Neutrophil (primary cell): ENCODE data around the gene GNA12.

Source experiments
- H3K27ac ChIP-seq: fragments of 200-600 bp; sonication (generic); 2 replicates; pipeline ENCODE4 v1.5.1; 2016; ENCODE audit warnings: mild to moderate bottlenecking, moderate library complexity
- H3K27me3 ChIP-seq: fragments of 200-600 bp; sonication (generic); 2 replicates; pipeline ENCODE4 v1.6.0; 2016; ENCODE audit warnings: mild to moderate bottlenecking
- H3K36me3 ChIP-seq: fragments of 200-600 bp; sonication (generic); 2 replicates; pipeline ENCODE4 v1.5.1; 2017
- H3K4me1 ChIP-seq, 2 experiments: fragments of 200-600 bp in 1 of 2; sonication (generic) in 1 of 2; 1 replicate in 1 of 2; 2 replicates in 1 of 2; pipeline versions ENCODE4 v1.5.1 to v1.6.1; 2013 to 2016; ENCODE audit warnings: low read depth in 1 of 2, low read length in 1 of 2, mild to moderate bottlenecking in 1 of 2, moderate library complexity in 1 of 2; ENCODE audit not compliant: control insufficient read depth in 1 of 2, insufficient read depth in 1 of 2
- H3K4me3 ChIP-seq, 2 experiments: fragments of 200-600 bp in 1 of 2; sonication (generic) in 1 of 2; 1 replicate in 1 of 2; 2 replicates in 1 of 2; pipeline ENCODE4 v1.5.1; 2013 to 2016; ENCODE audit warnings: low read depth in 1 of 2, low read length in 1 of 2, mild to moderate bottlenecking in 1 of 2, moderate library complexity in 1 of 2
- H3K9me3 ChIP-seq: fragments of 200-600 bp; sonication (generic); 2 replicates; pipeline ENCODE4 v1.5.1; 2016
- CTCF ChIP-seq: fragments of 200-600 bp; sonication (generic); IDR thresholded peaks from 2 replicates; pipeline ENCODE4 v1.5.1; 2016; ENCODE audit warnings: antibody characterized with exemption

GNA12 gene

GRCh38 chr7:2814946-2815874 lies 28.9 kb downstream of the GNA12 start:
- Histone ChIP-seq H3K4me3 (no peak overlapping the region), H3K36me3 (no peaks in the 10 kb centered on the region), H3K27me3 (no peaks in the 10 kb centered on the region), H3K9me3 (no peaks in the 10 kb centered on the region), H3K27ac (no peak overlapping the region), H3K4me1 (peaks cover 17 to 22% of the 10 kb centered on the region in 2 experiments)
- TF ChIP-seq CTCF: no peak

- no peaks in the 10 kb centered on the region for H3K9me3 ChIP-seq
- H3K36me3 ChIP-seq: no peaks in the 10 kb centered on the region
- no peak overlapping the region for H3K27ac ChIP-seq
- TF ChIP-seq CTCF: no peak
- no peak overlapping the region for H3K4me3 ChIP-seq
- no peaks in the 10 kb centered on the region for H3K27me3 ChIP-seq
- peaks cover 17 to 22% of the 10 kb centered on the region in 2 experiments for H3K4me1 ChIP-seq
Measured at GRCh38 chr7:2814186-2814945, 29.7 kb downstream of the GNA12 start.

GRCh38 chr7:2813350-2814185 lies 30.5 kb downstream of the GNA12 start:
- Histone ChIP-seq H3K4me1 (peaks cover 20 to 22% of the 10 kb centered on the region in 2 experiments), H3K4me3 (no peak overlapping the region), H3K27me3 (no peaks in the 10 kb centered on the region), H3K27ac (no peak overlapping the region), H3K36me3 (no peaks in the 10 kb centered on the region), H3K9me3 (no peaks in the 10 kb centered on the region)
- no peak for TF ChIP-seq CTCF

DNA sequence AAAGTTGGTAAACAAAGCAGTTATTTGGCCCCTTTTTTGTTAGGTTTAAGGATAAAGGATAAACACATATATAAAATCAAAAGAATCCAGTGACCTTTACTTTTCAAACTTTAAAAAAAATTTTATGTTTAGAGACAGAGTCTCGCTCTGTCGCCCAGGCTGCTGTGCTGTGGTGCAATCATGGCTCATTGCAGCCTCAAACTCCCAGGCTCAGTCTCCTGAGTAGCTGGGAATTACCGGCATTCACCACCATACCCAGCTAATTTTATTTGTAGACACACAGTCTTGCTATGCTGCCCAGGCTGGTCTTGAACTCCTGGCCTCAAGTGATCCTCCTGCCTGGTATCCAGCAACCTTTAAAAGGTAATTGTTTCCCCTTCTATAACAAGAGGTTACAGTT lies 31.3 kb downstream of the GNA12 start:
- Histone ChIP-seq H3K4me1 (peaks cover 21 to 22% of the 10 kb centered on the region in 2 experiments), H3K36me3 (no peaks in the 10 kb centered on the region), H3K27me3 (no peaks in the 10 kb centered on the region), H3K4me3 (no peak overlapping the region), H3K9me3 (no peaks in the 10 kb centered on the region), H3K27ac (no peak overlapping the region)
- no peak for TF ChIP-seq CTCF

- H3K27ac ChIP-seq: peak overlapping the region; percentile 12
- H3K4me1 ChIP-seq: peaks cover 21 to 22% of the 10 kb centered on the region in 2 experiments
- H3K4me3 ChIP-seq: no peak overlapping the region
- no peaks in the 10 kb centered on the region for H3K36me3 ChIP-seq
- no peaks in the 10 kb centered on the region for H3K27me3 ChIP-seq
- H3K9me3 ChIP-seq: no peaks in the 10 kb centered on the region
- TF ChIP-seq CTCF: no peak
Measured at GRCh38 chr7:2812114-2812487, 32.0 kb downstream of the GNA12 start.
